K562 (cell line): ENCODE results near the gene DSCAM. TPM values are rescaled to one million over a fixed set of nuclear protein-coding genes. Genes with fewer than 3 reads are reported as not detected.

Experiments used
- ATAC-seq: fragments of 200-7000 bp; cut with Tn5 transposase; 3 replicates; pipeline ENCODE4 v1.9.1; 2020; ENCODE audit warnings: moderate library complexity
- BruUV-seq: library from RNA; stranded (reverse); fragments of 400-500 nt; replicated peaks from 2 replicates; lab custom pipeline; 2021; lab: Mats Ljungman, UMichigan
- CTCF ChIA-PET: fragments of 300-600 bp; formaldehyde crosslinking; extraction: SDS; loops from one replicate; lab custom pipeline; 2021; ENCODE audit warnings: low intra/inter-chr PET ratio; lab: Yijun Ruan, JAX
- POLR2A ChIA-PET: fragments of 300-600, 350-650 bp; sonication (Branson Sonifier 250); formaldehyde crosslinking; extraction: SDS; loops from one replicate; lab custom pipeline; 2021; ENCODE audit warnings: antibody characterized with exemption, inconsistent platforms; lab: Yijun Ruan, JAX
- DNase-seq, 4 experiments: peaks; one replicate each; pipeline versions ENCODE4 v3.0.0 to v3.0.0-alpha.2; 2011 to 2018; ENCODE audit warnings: low spot score in 3 of 4, mixed read lengths in 3 of 4; ENCODE audit errors: extremely low read depth in 1 of 4
- FAIRE-seq: peaks from 2 replicates; lab custom pipeline; 2011; peaks lifted over from hg19 to GRCh38; lab: Jason Lieb, UNC
- H2AFZ ChIP-seq: 2 replicates; pipeline ENCODE4 v1.6.0; 2011; ENCODE audit warnings: low read depth, low read length, control low read depth, inconsistent platforms
- H3K27ac ChIP-seq: fragments of 200-600 bp; 3 replicates; pipeline ENCODE4 v1.8.0; 2011; ENCODE audit warnings: low read depth, mild to moderate bottlenecking, control low read depth, inconsistent platforms, low read length, moderate library complexity, mixed read lengths; ENCODE audit errors: extremely low read depth
- H3K27me3 ChIP-seq, 2 experiments: fragments of 300-600 bp in 1 of 2; 2 replicates in 1 of 2; 3 replicates in 1 of 2; pipeline versions ENCODE4 v1.6.0 to v1.8.0; 2011; ENCODE audit warnings: inconsistent platforms in 2 of 2, low read length in 2 of 2, mild to moderate bottlenecking in 1 of 2, mixed read lengths in 1 of 2, moderate library complexity in 1 of 2; ENCODE audit not compliant: control insufficient read depth in 2 of 2, insufficient read depth in 2 of 2
- H3K36me3 ChIP-seq: fragments of 300-600 bp; 3 replicates; pipeline ENCODE4 v1.8.0; 2011; ENCODE audit warnings: mild to moderate bottlenecking, low read length, inconsistent platforms; ENCODE audit not compliant: control insufficient read depth, insufficient read depth
- H3K4me1 ChIP-seq, 2 experiments: fragments of 200-600 bp in 1 of 2; replicated peaks in 1 of 2; 2 replicates in 1 of 2; 3 replicates in 1 of 2; pipeline versions ENCODE4 v1.5.1 to v1.8.0; 2011; ENCODE audit warnings: inconsistent platforms in 2 of 2, low read length in 2 of 2, mild to moderate bottlenecking in 1 of 2, mixed read lengths in 1 of 2, moderate library complexity in 1 of 2; ENCODE audit not compliant: control insufficient read depth in 2 of 2, insufficient read depth in 2 of 2
- H3K4me2 ChIP-seq: 2 replicates; pipeline ENCODE4 v1.6.1; 2011; ENCODE audit warnings: low read length, control low read depth, inconsistent platforms, mixed read lengths; ENCODE audit not compliant: insufficient read depth
- H3K4me3 ChIP-seq: fragments of 200-600 bp; sonication (generic), shearing (Covaris generic); 2 replicates; pipeline ENCODE4 v1.5.1; 2016; ENCODE audit warnings: control low read depth, inconsistent platforms
- H3K79me2 ChIP-seq: fragments of 200-600 bp; 3 replicates; pipeline ENCODE4 v1.8.0; 2011; ENCODE audit warnings: low read length, inconsistent platforms; ENCODE audit not compliant: control insufficient read depth, insufficient read depth
- H3K9ac ChIP-seq, 2 experiments: 2 replicates each; pipeline versions ENCODE4 v1.6.0 to v1.6.1; 2011; ENCODE audit warnings: low read depth in 2 of 2, low read length in 2 of 2, control low read depth in 1 of 2, inconsistent platforms in 1 of 2, mild to moderate bottlenecking in 1 of 2, mixed read lengths in 1 of 2; ENCODE audit not compliant: insufficient read depth in 1 of 2
- H3K9me1 ChIP-seq: one replicate; pipeline ENCODE4 v1.6.0; 2011; ENCODE audit warnings: inconsistent platforms, mild to moderate bottlenecking, low read length, moderate library complexity; ENCODE audit not compliant: control insufficient read depth, insufficient read depth
- H3K9me3 ChIP-seq: replicated peaks from 2 replicates; pipeline ENCODE4 v1.5.1; 2011; ENCODE audit warnings: low read depth, low read length, inconsistent platforms; ENCODE audit not compliant: control insufficient read depth, insufficient read depth
- H4K20me1 ChIP-seq: replicated peaks from 2 replicates; pipeline ENCODE4 v1.6.1; 2011; ENCODE audit warnings: low read length, inconsistent platforms, mixed read lengths; ENCODE audit not compliant: control insufficient read depth, insufficient read depth
- NRF1 ChIP-seq, 2 experiments: fragments of 450-650 bp; IDR thresholded peaks in 1 of 2; conservative IDR thresholded peaks in 1 of 2; 2 replicates each; pipeline ENCODE4 v1.6.1; 2014; ENCODE audit warnings: mild to moderate bottlenecking in 2 of 2
- PRPF4 ChIP-seq: fragments of 200-400 bp; formaldehyde crosslinking; IDR thresholded peaks from one replicate; pipeline ENCODE4 v1.6.1; 2017; ENCODE audit warnings: low read length, low read depth, mild to moderate bottlenecking; ENCODE audit not compliant: insufficient read depth, poor library complexity, severe bottlenecking
- RBM25 ChIP-seq: fragments of 200-400 bp; formaldehyde crosslinking; IDR thresholded peaks from 2 replicates; pipeline ENCODE4 v1.6.1; 2018; ENCODE audit warnings: low read length, low read depth, moderate library complexity; ENCODE audit not compliant: severe bottlenecking
- WGBS: fragments of 100-300 bp; shearing (Covaris generic); methylation state at CpG from one replicate; pipeline ENCODE4 v1.1.6; 2016; ENCODE audit warnings: low coverage, mixed read lengths; ENCODE audit not compliant: insufficient coverage; ENCODE audit errors: missing lambda C conversion rate; 5-methylcytosine and 5-hydroxymethylcytosine counted together
- in situ Hi-C: fragments of 300-500 bp; cut with MboI; formaldehyde crosslinking; loops from 4 replicates; pipeline ENCODE4 v1.15.0; 2018; ENCODE audit warnings: inconsistent platforms, mixed read lengths
- intact Hi-C: fragments of 100-400 bp; cut with micrococcal nuclease; formaldehyde crosslinking; loops from 2 replicates; pipeline ENCODE4 v1.14.2; 2022
- polyA plus RNA-seq, 8 experiments: library from polyadenylated mRNA; depleted of rRNA in 4 of 8; stranded (reverse) in 5 of 8; unstranded in 3 of 8; fragments of >200 nt; fragmentation: Nextera tagmentation in 2 of 8; fragmentation: Illumina TruSeq in 1 of 8; extraction: Ambion mirVana in 2 of 8; extraction: Trizol in 1 of 8; gene quantifications; 2 replicates each; pipeline versions ENCODE4 v1.2.1 to v1.2.3, GENCODE V29; 2011 to 2014; ENCODE audit warnings: inconsistent platforms in 1 of 8, missing spikeins in 1 of 8
- total RNA-seq, 7 experiments: library from RNA; depleted of rRNA in 6 of 7; stranded (reverse); fragments of >200 nt in 6 of 7; fragmentation: Illumina TruSeq in 2 of 7; extraction: Trizol in 2 of 7; gene quantifications; 2 replicates each; pipeline versions ENCODE4 v1.2.1 to v1.2.3, GENCODE V29; 2011 to 2021; ENCODE audit warnings: low replicate concordance in 1 of 7
- TF ChIP-seq, protein P1 (sequence below): fragments of 250-450 bp; sonication (Bioruptor Pico); IDR thresholded peaks from 2 replicates; pipeline ENCODE4 v1.4.0; 2020; ENCODE audit warnings: mild to moderate bottlenecking, moderate library complexity
- TF ChIP-seq, protein P2 (sequence below): fragments of 450-650 bp; IDR thresholded peaks from 2 replicates; pipeline ENCODE4 v1.6.1; 2016; ENCODE audit warnings: low read depth

The DSCAM gene
- total and polyA plus RNA-seq, 9 of the 15 experiments (the other 6 are each of a cell fraction or from before 2014, with no cell fraction given), result not detected

DNA sequence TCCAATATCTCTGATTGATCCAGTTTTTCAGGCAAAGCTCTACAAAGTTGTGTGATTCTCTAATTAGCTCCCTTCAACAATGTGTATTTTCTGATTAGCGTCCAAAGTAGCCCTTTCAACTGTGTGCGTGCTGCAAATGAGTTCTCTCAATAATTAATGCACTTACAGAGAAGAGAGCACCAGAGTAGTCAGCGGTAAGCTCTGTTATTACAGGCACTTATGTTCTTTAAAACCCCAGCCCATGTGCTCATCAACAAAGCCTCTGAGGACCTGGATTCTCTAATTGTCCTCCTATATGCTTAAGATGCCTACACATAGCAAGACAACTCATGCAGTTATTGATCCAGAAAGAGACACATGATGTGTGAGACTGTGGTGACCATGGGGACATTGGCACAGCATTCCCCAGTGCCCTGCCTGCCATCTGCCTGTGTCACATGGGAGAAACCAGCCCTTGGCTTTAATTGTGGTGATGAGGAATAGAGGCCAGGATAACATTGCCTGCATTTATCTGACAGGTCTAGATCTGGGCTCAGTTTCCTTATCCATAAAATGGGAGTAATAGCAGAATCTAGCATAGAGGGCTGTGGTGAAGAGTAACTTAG is 828.0 kb downstream of the DSCAM start:
- Histone ChIP-seq H3K9me1 (no peaks in the 10 kb centered on the region), H3K36me3 (no peaks in the 10 kb centered on the region), H4K20me1 (no peaks in the 10 kb centered on the region), H3K4me1 (no peaks in the 10 kb centered on the region)
- 4% methylated on average over 3 of the region's 3 CpGs for WGBS
- intact Hi-C loops, result no loop called here
- DNase-seq, result no peak
- TF ChIP-seq RBM25 (peak; percentile 16), PRPF4 (no peak), NRF1 (conservative IDR thresholded peaks at IDR 0.05 in 1 of 2, IDR thresholded peaks at IDR 0.05 in 1 of 2) (no peak)
- TF ChIP-seq, protein P1, sequence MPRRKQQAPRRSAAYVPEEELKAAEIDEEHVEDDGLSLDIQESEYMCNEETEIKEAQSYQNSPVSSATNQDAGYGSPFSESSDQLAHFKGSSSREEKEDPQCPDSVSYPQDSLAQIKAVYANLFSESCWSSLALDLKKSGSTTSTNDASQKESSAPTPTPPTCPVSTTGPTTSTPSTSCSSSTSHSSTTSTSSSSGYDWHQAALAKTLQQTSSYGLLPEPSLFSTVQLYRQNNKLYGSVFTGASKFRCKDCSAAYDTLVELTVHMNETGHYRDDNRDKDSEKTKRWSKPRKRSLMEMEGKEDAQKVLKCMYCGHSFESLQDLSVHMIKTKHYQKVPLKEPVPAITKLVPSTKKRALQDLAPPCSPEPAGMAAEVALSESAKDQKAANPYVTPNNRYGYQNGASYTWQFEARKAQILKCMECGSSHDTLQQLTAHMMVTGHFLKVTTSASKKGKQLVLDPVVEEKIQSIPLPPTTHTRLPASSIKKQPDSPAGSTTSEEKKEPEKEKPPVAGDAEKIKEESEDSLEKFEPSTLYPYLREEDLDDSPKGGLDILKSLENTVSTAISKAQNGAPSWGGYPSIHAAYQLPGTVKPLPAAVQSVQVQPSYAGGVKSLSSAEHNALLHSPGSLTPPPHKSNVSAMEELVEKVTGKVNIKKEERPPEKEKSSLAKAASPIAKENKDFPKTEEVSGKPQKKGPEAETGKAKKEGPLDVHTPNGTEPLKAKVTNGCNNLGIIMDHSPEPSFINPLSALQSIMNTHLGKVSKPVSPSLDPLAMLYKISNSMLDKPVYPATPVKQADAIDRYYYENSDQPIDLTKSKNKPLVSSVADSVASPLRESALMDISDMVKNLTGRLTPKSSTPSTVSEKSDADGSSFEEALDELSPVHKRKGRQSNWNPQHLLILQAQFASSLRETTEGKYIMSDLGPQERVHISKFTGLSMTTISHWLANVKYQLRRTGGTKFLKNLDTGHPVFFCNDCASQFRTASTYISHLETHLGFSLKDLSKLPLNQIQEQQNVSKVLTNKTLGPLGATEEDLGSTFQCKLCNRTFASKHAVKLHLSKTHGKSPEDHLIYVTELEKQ (CRISPR knock-in tag), result no peak
- TF ChIP-seq, protein P2, sequence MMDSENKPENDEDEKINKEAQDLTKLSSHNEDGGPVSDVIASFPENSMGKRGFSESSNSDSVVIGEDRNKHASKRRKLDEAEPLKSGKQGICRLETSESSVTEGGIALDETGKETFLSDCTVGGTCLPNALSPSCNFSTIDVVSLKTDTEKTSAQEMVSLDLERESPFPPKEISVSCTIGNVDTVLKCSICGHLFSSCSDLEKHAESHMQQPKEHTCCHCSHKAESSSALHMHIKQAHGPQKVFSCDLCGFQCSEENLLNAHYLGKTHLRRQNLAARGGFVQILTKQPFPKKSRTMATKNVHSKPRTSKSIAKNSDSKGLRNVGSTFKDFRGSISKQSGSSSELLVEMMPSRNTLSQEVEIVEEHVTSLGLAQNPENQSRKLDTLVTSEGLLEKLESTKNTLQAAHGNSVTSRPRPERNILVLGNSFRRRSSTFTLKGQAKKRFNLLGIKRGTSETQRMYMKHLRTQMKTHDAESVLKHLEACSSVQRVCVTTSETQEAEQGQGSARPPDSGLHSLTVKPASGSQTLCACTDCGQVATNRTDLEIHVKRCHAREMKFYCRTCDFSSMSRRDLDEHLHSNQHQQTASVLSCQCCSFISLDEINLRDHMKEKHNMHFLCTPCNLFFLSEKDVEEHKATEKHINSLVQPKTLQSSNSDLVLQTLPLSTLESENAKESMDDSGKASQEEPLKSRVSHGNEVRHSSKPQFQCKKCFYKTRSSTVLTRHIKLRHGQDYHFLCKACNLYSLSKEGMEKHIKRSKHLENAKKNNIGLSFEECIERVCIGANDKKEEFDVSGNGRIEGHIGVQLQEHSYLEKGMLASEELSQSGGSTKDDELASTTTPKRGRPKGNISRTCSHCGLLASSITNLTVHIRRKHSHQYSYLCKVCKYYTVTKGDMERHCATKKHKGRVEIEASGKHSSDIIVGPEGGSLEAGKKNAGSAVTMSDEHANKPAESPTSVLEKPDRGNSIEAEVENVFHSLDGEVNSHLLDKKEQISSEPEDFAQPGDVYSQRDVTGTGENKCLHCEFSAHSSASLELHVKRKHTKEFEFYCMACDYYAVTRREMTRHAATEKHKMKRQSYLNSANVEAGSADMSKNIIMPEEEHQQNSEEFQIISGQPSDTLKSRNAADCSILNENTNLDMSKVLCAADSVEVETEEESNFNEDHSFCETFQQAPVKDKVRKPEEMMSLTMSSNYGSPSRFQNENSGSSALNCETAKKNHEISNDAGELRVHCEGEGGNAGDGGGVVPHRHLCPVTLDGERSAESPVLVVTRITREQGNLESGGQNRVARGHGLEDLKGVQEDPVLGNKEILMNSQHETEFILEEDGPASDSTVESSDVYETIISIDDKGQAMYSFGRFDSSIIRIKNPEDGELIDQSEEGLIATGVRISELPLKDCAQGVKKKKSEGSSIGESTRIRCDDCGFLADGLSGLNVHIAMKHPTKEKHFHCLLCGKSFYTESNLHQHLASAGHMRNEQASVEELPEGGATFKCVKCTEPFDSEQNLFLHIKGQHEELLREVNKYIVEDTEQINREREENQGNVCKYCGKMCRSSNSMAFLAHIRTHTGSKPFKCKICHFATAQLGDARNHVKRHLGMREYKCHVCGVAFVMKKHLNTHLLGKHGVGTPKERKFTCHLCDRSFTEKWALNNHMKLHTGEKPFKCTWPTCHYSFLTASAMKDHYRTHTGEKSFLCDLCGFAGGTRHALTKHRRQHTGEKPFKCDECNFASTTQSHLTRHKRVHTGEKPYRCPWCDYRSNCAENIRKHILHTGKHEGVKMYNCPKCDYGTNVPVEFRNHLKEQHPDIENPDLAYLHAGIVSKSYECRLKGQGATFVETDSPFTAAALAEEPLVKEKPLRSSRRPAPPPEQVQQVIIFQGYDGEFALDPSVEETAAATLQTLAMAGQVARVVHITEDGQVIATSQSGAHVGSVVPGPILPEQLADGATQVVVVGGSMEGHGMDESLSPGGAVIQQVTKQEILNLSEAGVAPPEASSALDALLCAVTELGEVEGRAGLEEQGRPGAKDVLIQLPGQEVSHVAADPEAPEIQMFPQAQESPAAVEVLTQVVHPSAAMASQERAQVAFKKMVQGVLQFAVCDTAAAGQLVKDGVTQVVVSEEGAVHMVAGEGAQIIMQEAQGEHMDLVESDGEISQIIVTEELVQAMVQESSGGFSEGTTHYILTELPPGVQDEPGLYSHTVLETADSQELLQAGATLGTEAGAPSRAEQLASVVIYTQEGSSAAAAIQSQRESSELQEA, result no peak
- TF ChIP-seq, all 486 proteins: peak for 1
- Histone ChIP-seq H2AFZ (no peak overlapping the region), H3K9ac (no peak overlapping the region), H3K9me3 (no peaks in the 10 kb centered on the region), H3K27ac (no peak overlapping the region), H3K4me3 (no peak overlapping the region), H3K27me3 (no peaks in the 10 kb centered on the region), H3K79me2 (no peaks in the 10 kb centered on the region), H3K4me2 (no peak overlapping the region)
- FAIRE-seq (no peak), ATAC-seq (no peak)
- in situ Hi-C loops, result no loop called here
- ChIA-PET POLR2A (no interaction called here), CTCF (no interaction called here)
- BruUV-seq, result no TSS peak
